ENCODE data around the gene MATK. TPM values are rescaled to one million over a fixed set of nuclear protein-coding genes. Genes with fewer than 3 reads are reported as not detected.

The MATK gene
- total RNA-seq, 4 donors from 2014 or later: 1.7 TPM; not detected in 3

DNA sequence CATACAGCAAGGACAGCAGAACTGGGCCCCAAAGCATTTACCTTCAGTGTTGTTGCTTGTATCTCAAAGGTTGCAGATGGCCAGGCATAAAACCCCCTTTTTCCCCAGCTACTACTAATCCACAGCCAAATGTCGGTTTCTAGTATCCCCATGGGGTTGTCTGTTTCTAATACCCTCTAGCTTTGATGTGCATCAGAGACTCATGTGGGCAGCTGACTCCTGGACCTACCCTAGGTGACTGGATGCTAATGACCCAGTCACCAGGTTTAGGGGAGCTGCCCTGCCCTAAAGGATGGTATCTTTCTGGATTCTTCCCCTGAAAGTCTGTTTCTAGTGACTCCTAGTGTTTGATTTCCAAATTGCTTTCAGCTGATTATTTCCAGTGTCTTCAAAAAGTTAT is 54.1 kb downstream of the MATK start:
- TF ChIP-seq POLR2A (IDR thresholded peaks at IDR 0.05): no peak
- TF ChIP-seq CTCF (IDR thresholded peaks at IDR 0.05 in 4 of 5, conservative IDR thresholded peaks at IDR 0.05 in 1 of 5): no peak
- intact Hi-C loops (cut with DNase I; ENCODE audit: low total_unique reads) (no loop called here), in situ Hi-C loops (cut with MboI; ENCODE audit: low sequenced_read_pairs in 4 of 4) (no loop called here)
- Histone ChIP-seq H3K27me3 (peaks cover 0 to 4% (median 0%) of the 10 kb centered on the region in 3 donors), H3K36me3 (no peaks in the 10 kb centered on the region), H3K27ac (no peak overlapping the region), H3K4me1 (no peaks in the 10 kb centered on the region), H3K9me3 (no peaks in the 10 kb centered on the region), H3K4me3 (no peak overlapping the region)
- ATAC-seq (no peak), DNase-seq (no peak)

- no peak overlapping the region for H3K4me3 ChIP-seq
- DNase-seq (no peak), ATAC-seq (no peak)
- no peaks in the 10 kb centered on the region for H3K9me3 ChIP-seq
- H3K36me3 ChIP-seq: no peaks in the 10 kb centered on the region
- H3K27ac ChIP-seq: no peak overlapping the region
- no peaks in the 10 kb centered on the region for H3K4me1 ChIP-seq
- in situ Hi-C loops (cut with MboI; ENCODE audit: low sequenced_read_pairs in 4 of 4): no loop called here
- TF ChIP-seq POLR2A (IDR thresholded peaks at IDR 0.05) (no peak), CTCF (IDR thresholded peaks at IDR 0.05 in 4 of 5, conservative IDR thresholded peaks at IDR 0.05 in 1 of 5) (no peak)
- intact Hi-C loops (cut with DNase I; ENCODE audit: low total_unique reads): no loop called here
- no peaks in the 10 kb centered on the region for H3K27me3 ChIP-seq
Measured at GRCh38 chr19:3730457-3730958, 55.7 kb downstream of the MATK start.

Other genes with a start within 250 kb of the MATK start
- not detected for gene TEKTIP1, start 247.2 kb downstream of the MATK start, total RNA-seq
- gene MFSD12, start 228.8 kb downstream of the MATK start, total RNA-seq: 10 to 100 TPM; 22.3 to 77.3 (median 48.7) TPM
- 10 to 100 TPM; 31.4 to 61.1 (median 36.6) TPM for gene HMG20B, start 213.4 kb downstream of the MATK start, total RNA-seq
- gene GIPC3, start 200.9 kb downstream of the MATK start, total RNA-seq: 1 to 10 TPM in 1 of 4 donors, under 1 TPM in 3; 0.15 to 1.1 (median 0.33) TPM
- 1 to 10 TPM in 1 of 4 donors, under 1 TPM in 2, not detected in 1; 0.36 to 1.2 (median 0.51) TPM for gene TBXA2R, start 179.5 kb downstream of the MATK start, total RNA-seq
- gene CACTIN, start 159.6 kb downstream of the MATK start, total RNA-seq: 10 to 100 TPM; 19.5 to 28.4 (median 27.4) TPM
- gene PIP5K1C, start 85.9 kb downstream of the MATK start, total RNA-seq: 10 to 100 TPM in 3 of 4 donors, 1 to 10 TPM in 1; 8.2 to 18.0 (median 17.3) TPM
- gene TJP3, start 78.0 kb downstream of the MATK start, total RNA-seq: 1 to 10 TPM in 3 of 4 donors, under 1 TPM in 1; 0.67 to 3.7 (median 1.7) TPM
- 10 to 100 TPM; 14.0 to 29.6 (median 27.4) TPM for gene APBA3, start 24.7 kb downstream of the MATK start, total RNA-seq
- 10 to 100 TPM; 23.3 to 86.3 (median 63.3) TPM for gene MRPL54, start 23.7 kb downstream of the MATK start, total RNA-seq
- gene RAX2, start 14.2 kb downstream of the MATK start, total RNA-seq: not detected
- not detected for gene ZFR2, start 82.7 kb upstream of the MATK start, total RNA-seq
- gene ATCAY, start 94.3 kb upstream of the MATK start, total RNA-seq: not detected
- gene NMRK2, start 146.7 kb upstream of the MATK start, total RNA-seq: 100 to 1,000 TPM in 2 of 4 donors, 10 to 100 TPM in 2; 46.3 to 168 (median 106) TPM
- 100 to 1,000 TPM in 3 of 4 donors, 10 to 100 TPM in 1; 61.3 to 135 (median 115) TPM for gene DAPK3, start 184.7 kb upstream of the MATK start, total RNA-seq
- gene EEF2, start 199.1 kb upstream of the MATK start, total RNA-seq: 1,000 to 10,000 TPM; 1,701 to 2,714 (median 2,440) TPM
- 10 to 100 TPM; 15.5 to 20.0 (median 17.5) TPM for gene PIAS4, start 221.4 kb upstream of the MATK start, total RNA-seq